Measurements from ENCODE around the gene DNAH12.

The DNAH12 gene

GRCh38 chr3:57544181-57545125, at the start of gene DNAH12:
TSS of gene DNAH12 (minus strand) at chr3:57544344. CDS start at chr3:57542870, 1,474 bp downstream.
- no peak for TF ChIP-seq CTCF (IDR thresholded peaks at IDR 0.05; ENCODE audit: insufficient read depth, low read depth, low read length, missing control alignments)
- DNase-seq (ENCODE audit: low read depth), result peak; percentile 36
- H3K4me3 ChIP-seq (ENCODE audit: low read length), result peak within 1 kb of the TSS; percentile 40

GRCh38 chr3:57592306-57592705, 48.2 kb upstream of the DNAH12 start:
- H3K4me3 ChIP-seq (ENCODE audit: low read length), result no peak overlapping the region

GRCh38 chr3:57587905-57588304, 43.8 kb upstream of the DNAH12 start:
- DNase-seq (ENCODE audit: low read depth), result no peak
- no peak for TF ChIP-seq CTCF (IDR thresholded peaks at IDR 0.05; ENCODE audit: insufficient read depth, low read depth, low read length, missing control alignments)

More at GRCh38 chr3:57592306-57592705, 48.2 kb upstream of the DNAH12 start:
- no peak for TF ChIP-seq CTCF (IDR thresholded peaks at IDR 0.05; ENCODE audit: insufficient read depth, low read depth, low read length, missing control alignments)
- DNase-seq (ENCODE audit: low read depth), result no peak

GRCh38 chr3:57586778-57587177, 42.6 kb upstream of the DNAH12 start:
- TF ChIP-seq CTCF (IDR thresholded peaks at IDR 0.05; ENCODE audit: insufficient read depth, low read depth, low read length, missing control alignments), result no peak
- no peak overlapping the region for H3K4me3 ChIP-seq (ENCODE audit: low read length)
- no peak for DNase-seq (ENCODE audit: low read depth)

More at GRCh38 chr3:57587905-57588304, 43.8 kb upstream of the DNAH12 start:
- H3K4me3 ChIP-seq (ENCODE audit: low read length), result no peak overlapping the region

GRCh38 chr3:57583544-57583943, 39.4 kb upstream of the DNAH12 start:
- no peak overlapping the region for H3K4me3 ChIP-seq (ENCODE audit: low read length)
- no peak for TF ChIP-seq CTCF (IDR thresholded peaks at IDR 0.05; ENCODE audit: insufficient read depth, low read depth, low read length, missing control alignments)
- DNase-seq (ENCODE audit: low read depth), result no peak

GRCh38 chr3:57582474-57583168, 38.5 kb upstream of the DNAH12 start:
- no peak overlapping the region for H3K4me3 ChIP-seq (ENCODE audit: low read length)
- TF ChIP-seq CTCF (IDR thresholded peaks at IDR 0.05; ENCODE audit: insufficient read depth, low read depth, low read length, missing control alignments), result peak; percentile 71
- DNase-seq (ENCODE audit: low read depth), result peak; percentile 82
